Measurements from ENCODE around the gene NAV2.

The NAV2 gene

DNA sequence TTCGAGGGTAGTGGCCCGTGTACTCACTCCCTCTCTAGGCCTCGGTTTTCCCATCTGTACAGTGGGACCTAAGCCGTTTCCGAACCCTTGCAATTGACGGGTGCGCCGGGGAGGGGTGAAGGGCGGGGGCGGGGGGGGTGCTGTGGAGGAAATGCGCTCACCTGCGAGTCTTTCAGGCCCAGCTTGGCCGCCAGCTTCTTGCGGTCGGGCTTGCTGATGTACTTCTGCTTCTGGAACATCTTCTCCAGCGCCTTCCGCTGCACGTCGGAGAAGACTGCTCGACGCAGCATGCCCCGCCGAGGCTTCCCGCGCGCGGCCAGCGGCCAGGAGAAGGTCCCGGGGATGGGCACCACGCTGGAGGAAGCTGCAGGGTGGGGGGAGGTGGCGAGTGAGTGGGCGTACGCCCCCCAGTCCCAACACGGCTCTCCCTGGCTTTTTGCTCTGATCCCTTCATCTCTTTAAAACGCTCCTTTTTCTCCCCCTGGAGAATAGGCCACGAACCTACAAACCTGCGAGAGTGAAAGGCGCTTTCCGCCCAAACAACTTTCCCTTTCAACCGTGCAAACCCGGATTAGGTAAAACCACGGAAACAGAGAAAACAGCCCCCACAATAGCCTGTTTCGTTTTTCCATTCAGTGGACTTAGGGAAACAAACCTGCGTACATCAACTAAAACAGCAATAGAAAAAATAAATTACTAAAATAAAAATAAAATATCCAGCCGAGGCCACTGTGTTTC is 444.4 kb downstream of the NAV2 start:
- H3K27ac Mint-ChIP-seq = no peak overlapping the region
- peaks cover 8% of the 10 kb centered on the region for H3K36me3 Mint-ChIP-seq
- H3K4me1 Mint-ChIP-seq = peaks cover 23% of the 10 kb centered on the region
- no peaks in the 10 kb centered on the region for H3K9me3 Mint-ChIP-seq
- peak overlapping the region; percentile 65 for H3K4me3 Mint-ChIP-seq
- ATAC-seq (peak; percentile 11), DNase-seq (ENCODE audit: low spot score in 2 of 2) (no peak)

GRCh38 chr11:20157728-20158127 is 445.1 kb downstream of the NAV2 start:
- Mint-ChIP-seq H3K27ac (no peak overlapping the region), H3K4me3 (peak overlapping the region; percentile 65), H3K9me3 (no peaks in the 10 kb centered on the region)

DNA sequence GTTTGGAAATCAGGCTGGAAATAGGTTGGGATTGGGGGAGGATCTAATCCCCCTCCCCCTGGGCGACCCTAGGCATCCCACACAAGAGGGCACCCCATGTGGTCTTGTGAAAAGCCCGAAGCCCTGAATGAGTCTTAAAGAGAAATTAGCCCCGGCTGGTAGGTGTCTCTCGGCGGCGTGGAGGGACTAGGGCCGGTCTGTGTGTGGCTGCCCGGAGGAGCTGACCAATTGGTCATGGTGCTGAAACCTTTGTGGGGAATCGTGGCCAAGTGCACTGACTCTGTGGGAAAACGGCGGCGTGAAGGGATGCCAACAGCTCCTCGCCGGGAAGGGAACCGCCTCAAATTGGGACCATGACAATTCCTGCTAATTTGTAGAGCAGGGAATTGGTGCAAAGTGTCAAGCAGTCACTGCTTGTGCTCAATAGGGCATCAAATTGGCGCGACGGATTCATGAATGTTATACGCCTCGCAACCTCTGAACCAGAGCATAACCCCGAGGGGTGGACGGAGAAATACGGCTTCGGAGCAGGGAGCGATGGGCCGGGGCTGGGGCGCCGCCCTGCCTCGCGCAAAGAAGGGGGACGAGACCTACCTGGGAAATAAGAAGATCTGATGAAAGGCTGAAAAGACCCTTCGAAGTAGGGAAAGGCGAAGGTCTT is 446.1 kb downstream of the NAV2 start:
- Mint-ChIP-seq H3K36me3 (peaks cover 8% of the 10 kb centered on the region), H3K4me1 (peaks cover 40% of the 10 kb centered on the region), H3K4me3 (no peak overlapping the region), H3K27ac (no peak overlapping the region), H3K9me3 (no peaks in the 10 kb centered on the region)
- DNase-seq (ENCODE audit: low spot score in 2 of 2) (no peak), ATAC-seq (no peak)

More at GRCh38 chr11:20157728-20158127, 445.1 kb downstream of the NAV2 start:
- no peak for DNase-seq (ENCODE audit: low spot score in 2 of 2)
- ATAC-seq = no peak
- H3K4me1 Mint-ChIP-seq = peaks cover 30% of the 10 kb centered on the region
- peaks cover 8% of the 10 kb centered on the region for H3K36me3 Mint-ChIP-seq

DNA sequence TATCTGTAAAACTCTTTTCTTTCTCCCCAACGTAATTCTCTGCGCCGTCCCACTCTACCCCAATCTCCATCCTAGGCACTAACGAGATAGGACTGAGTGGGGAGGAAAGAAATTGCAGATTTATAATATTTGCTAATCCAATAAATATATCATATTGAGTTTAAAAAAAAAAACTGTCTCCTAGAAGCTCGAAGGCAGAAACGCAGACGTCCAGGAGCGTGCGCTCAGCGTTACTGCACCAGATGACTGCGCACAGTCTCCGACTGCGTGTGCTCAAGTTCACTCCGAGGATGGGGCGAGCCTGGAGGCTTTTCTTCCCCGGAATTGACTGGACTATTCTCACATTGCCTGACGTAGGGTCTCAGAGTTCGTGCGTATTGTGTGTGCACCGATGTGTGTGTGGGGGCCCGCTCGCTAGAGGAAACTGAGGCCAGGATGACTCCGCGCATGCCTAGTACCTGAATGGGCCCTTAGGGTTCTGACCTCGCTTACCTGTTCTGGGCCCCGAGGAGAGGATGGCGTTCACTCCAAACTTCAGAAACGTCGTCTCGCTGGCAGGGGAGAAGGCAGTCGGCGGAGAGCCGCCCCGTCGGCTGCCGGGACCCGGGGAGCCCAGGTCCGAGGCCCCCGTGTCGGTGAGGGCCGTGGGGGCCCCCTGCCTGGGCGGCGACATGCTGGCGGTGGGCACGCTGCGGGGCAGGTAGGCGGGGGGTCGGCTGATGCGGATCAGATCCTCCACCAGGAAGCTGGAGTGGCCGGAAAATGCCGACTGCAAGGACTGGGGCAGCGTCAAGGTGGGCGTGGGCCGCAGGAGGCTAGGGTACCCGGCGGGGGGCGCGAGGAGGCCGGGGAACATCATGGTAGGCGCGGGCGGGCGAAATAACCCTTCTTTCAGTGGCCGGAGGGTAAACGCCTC is 447.1 kb downstream of the NAV2 start:
- no peak for ATAC-seq
- no peaks in the 10 kb centered on the region for H3K9me3 Mint-ChIP-seq
- peaks cover 8% of the 10 kb centered on the region for H3K36me3 Mint-ChIP-seq
- DNase-seq (ENCODE audit: low spot score in 2 of 2) = no peak
- H3K4me1 Mint-ChIP-seq = peaks cover 41% of the 10 kb centered on the region
- no peak overlapping the region for H3K4me3 Mint-ChIP-seq
- no peak overlapping the region for H3K27ac Mint-ChIP-seq

GRCh38 chr11:20160425-20161229 is 448.0 kb downstream of the NAV2 start, which contains the start of gene DBX1:
TSS of gene DBX1 (minus strand) at chr11:20160475. CDS start at chr11:20160324, 151 bp downstream.
- Mint-ChIP-seq H3K9me3 (no peaks in the 10 kb centered on the region), H3K4me1 (peaks cover 41% of the 10 kb centered on the region), H3K27ac (no peak within 1 kb of the TSS), H3K4me3 (no peak within 1 kb of the TSS), H3K36me3 (peaks cover 8% of the 10 kb centered on the region)
- DNase-seq (ENCODE audit: low spot score in 2 of 2) (no peak), ATAC-seq (no peak)

DNA sequence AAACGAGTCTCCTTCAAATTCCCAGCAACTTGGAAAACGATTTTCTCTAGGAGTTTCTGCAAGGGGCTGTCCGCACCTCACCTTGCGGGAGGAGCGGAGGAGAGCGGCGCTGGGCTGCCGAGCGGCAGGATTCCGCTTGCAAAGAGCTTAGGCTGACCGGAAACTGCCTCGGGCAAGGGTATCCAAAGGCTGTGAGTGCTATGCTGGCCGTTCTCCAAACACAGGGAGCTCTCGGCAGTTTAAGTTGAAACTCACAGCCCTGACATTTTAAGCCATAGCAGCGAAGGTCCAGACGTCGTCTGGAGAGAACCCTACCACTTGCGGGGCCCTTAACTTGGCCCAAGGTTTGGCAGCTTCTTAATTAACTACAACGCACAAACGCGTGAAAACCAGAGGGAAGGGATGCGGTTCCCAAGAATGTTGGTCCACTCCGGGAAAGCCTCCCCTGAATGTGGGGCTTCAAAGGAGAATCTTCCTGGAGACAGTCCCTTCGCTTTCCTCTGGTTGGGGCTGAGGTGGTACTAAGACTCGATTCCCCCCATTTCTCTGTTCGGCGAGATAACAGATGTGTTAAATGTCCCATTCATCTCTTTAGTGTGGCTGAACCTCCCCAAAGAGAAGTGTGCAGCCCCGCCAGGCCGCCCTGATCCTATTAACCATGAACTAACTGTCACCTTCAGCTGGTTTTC is 448.7 kb downstream of the NAV2 start:
- H3K4me1 Mint-ChIP-seq = peaks cover 41% of the 10 kb centered on the region
- H3K27ac Mint-ChIP-seq = no peak overlapping the region
- H3K9me3 Mint-ChIP-seq = no peaks in the 10 kb centered on the region
- DNase-seq (ENCODE audit: low spot score in 2 of 2) (no peak), ATAC-seq (no peak)
- H3K4me3 Mint-ChIP-seq = no peak overlapping the region
- H3K36me3 Mint-ChIP-seq = peaks cover under 1% of the 10 kb centered on the region

- Mint-ChIP-seq H3K27ac (no peak overlapping the region), H3K4me3 (no peak overlapping the region), H3K9me3 (no peaks in the 10 kb centered on the region), H3K4me1 (peaks cover 39% of the 10 kb centered on the region), H3K36me3 (no peaks in the 10 kb centered on the region)
- ATAC-seq = no peak
- DNase-seq (ENCODE audit: low spot score in 2 of 2) = no peak
Measured at GRCh38 chr11:20161923-20162744, 449.5 kb downstream of the NAV2 start.

- no peak overlapping the region for H3K27ac Mint-ChIP-seq
- ATAC-seq = no peak
Measured at GRCh38 chr11:20162824-20163782, 450.5 kb downstream of the NAV2 start.

DNA sequence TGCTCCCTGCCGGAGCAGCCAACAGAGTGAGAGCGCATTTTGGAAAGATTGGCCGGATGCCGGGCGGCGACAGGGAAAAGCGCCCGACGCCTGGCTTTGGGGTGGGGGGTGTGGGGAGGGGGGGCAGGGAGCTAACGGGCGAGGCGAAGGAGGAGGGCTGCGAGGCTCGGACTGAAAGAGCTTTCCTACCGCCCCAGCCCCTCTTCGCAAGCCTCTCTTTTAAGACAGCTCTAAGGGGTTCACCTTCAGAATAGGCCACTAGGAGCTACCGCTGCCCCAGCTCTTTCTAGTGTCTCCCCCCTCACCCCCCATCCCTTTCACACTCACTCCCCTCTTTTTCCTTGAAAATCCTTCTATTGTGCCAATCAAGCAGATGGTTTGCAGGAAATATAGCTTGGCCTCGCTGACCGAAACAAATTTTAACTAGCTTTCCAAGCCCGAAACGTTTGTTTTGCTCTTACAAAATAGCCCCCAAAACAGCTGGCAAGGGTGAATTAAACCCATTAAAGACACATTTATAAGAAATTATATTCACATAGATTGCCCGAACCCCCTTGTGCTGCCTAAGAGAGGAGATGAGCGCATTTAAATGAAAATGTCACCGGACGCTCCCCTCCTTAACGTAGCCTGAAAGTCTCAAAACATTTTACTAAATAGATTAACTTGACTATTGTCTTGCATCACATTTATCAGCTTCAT is 451.3 kb downstream of the NAV2 start:
- Mint-ChIP-seq H3K4me3 (peak overlapping the region; percentile 54), H3K9me3 (no peaks in the 10 kb centered on the region), H3K27ac (no peak overlapping the region), H3K36me3 (no peaks in the 10 kb centered on the region), H3K4me1 (peaks cover 24% of the 10 kb centered on the region)
- no peak for ATAC-seq
- no peak for DNase-seq (ENCODE audit: low spot score in 2 of 2)

More at GRCh38 chr11:20162824-20163782, 450.5 kb downstream of the NAV2 start:
- Mint-ChIP-seq H3K4me1 (peaks cover 31% of the 10 kb centered on the region), H3K36me3 (no peaks in the 10 kb centered on the region), H3K4me3 (peak overlapping the region; percentile 54), H3K9me3 (no peaks in the 10 kb centered on the region)
- no peak for DNase-seq (ENCODE audit: low spot score in 2 of 2)
